Astrocyte (in vitro differentiated cells and primary cell): ENCODE results near the gene RGS17. TPM values are rescaled to one million over a fixed set of nuclear protein-coding genes. Genes with fewer than 3 reads are reported as not detected.
A peak's percentile ranks its signal among the peaks of the same experiment; 100 is the strongest.

Experiments
- DNase-seq: peaks from one replicate; pipeline ENCODE4 v3.0.0-alpha.2; 2010; ENCODE audit warnings: low read depth
- FAIRE-seq: peaks from 2 replicates; lab custom pipeline; 2011; peaks lifted over from hg19 to GRCh38; lab: Jason Lieb, UNC
- H2AFZ ChIP-seq: 2 replicates; pipeline ENCODE4 v1.6.0; 2012; ENCODE audit warnings: low read depth, low read length, inconsistent platforms
- H3K27ac ChIP-seq: 2 replicates; pipeline ENCODE4 v1.5.1; 2011; ENCODE audit warnings: low read depth, low read length, inconsistent platforms
- H3K27me3 ChIP-seq: 2 replicates; pipeline ENCODE4 v1.6.0; 2011; ENCODE audit warnings: low read length, inconsistent platforms; ENCODE audit not compliant: insufficient read depth
- H3K36me3 ChIP-seq: 2 replicates; pipeline ENCODE4 v1.5.1; 2011; ENCODE audit warnings: low read length, inconsistent platforms; ENCODE audit not compliant: insufficient read depth
- H3K4me1 ChIP-seq: 2 replicates; pipeline ENCODE4 v1.5.1; 2011; ENCODE audit warnings: low read length, inconsistent platforms; ENCODE audit not compliant: insufficient read depth
- H3K4me2 ChIP-seq: 2 replicates; pipeline ENCODE4 v1.6.0; 2012; ENCODE audit warnings: low read length, inconsistent platforms
- H3K4me3 ChIP-seq: 2 replicates; pipeline ENCODE4 v1.5.1; 2011; ENCODE audit warnings: low read depth, mild to moderate bottlenecking, low read length, inconsistent platforms; ENCODE audit not compliant: insufficient read depth
- H3K79me2 ChIP-seq: 2 replicates; pipeline ENCODE4 v1.6.0; 2012; ENCODE audit warnings: mild to moderate bottlenecking, low read length, inconsistent platforms; ENCODE audit not compliant: insufficient read depth
- H3K9ac ChIP-seq: 2 replicates; pipeline ENCODE4 v1.6.0; 2012; ENCODE audit warnings: mild to moderate bottlenecking, low read length, inconsistent platforms
- H3K9me3 ChIP-seq: 2 replicates; pipeline ENCODE4 v1.5.1; 2012; ENCODE audit warnings: low read depth, mild to moderate bottlenecking, low read length, inconsistent platforms; ENCODE audit not compliant: insufficient read depth
- H4K20me1 ChIP-seq: 2 replicates; pipeline ENCODE4 v1.6.0; 2012; ENCODE audit warnings: low read length, inconsistent platforms; ENCODE audit not compliant: insufficient read depth
- H3K27ac Mint-ChIP-seq: one replicate; pipeline ENCODE4 v1.8.0; 2021; ENCODE audit warnings: mild to moderate bottlenecking, mixed read lengths; ENCODE audit not compliant: unreplicated experiment
- H3K27me3 Mint-ChIP-seq: one replicate; pipeline ENCODE4 v1.8.0; 2021; ENCODE audit warnings: low read depth, mixed read lengths; ENCODE audit not compliant: unreplicated experiment
- H3K36me3 Mint-ChIP-seq: one replicate; pipeline ENCODE4 v1.8.0; 2021; ENCODE audit warnings: low read depth, mixed read lengths; ENCODE audit not compliant: unreplicated experiment
- H3K4me1 Mint-ChIP-seq: one replicate; pipeline ENCODE4 v1.8.0; 2021; ENCODE audit warnings: low read depth, mixed read lengths; ENCODE audit not compliant: unreplicated experiment
- H3K4me3 Mint-ChIP-seq: one replicate; pipeline ENCODE4 v1.8.0; 2021; ENCODE audit warnings: mild to moderate bottlenecking, moderate library complexity, mixed read lengths; ENCODE audit not compliant: unreplicated experiment
- H3K9me3 Mint-ChIP-seq: one replicate; pipeline ENCODE4 v1.8.0; 2021; ENCODE audit warnings: mild to moderate bottlenecking, mixed read lengths; ENCODE audit not compliant: unreplicated experiment
- CTCF ChIP-seq: IDR thresholded peaks from 2 replicates; pipeline ENCODE4 v1.5.1; 2011; ENCODE audit warnings: low read depth, mild to moderate bottlenecking, inconsistent platforms, low read length, moderate library complexity; ENCODE audit not compliant: insufficient read depth
- EZH2 ChIP-seq: IDR thresholded peaks from 2 replicates; pipeline ENCODE4 v1.6.1; 2012; ENCODE audit warnings: mild to moderate bottlenecking, low read length, inconsistent platforms; ENCODE audit not compliant: insufficient read depth
- total RNA-seq: library from RNA; stranded (reverse); gene quantifications from 2 replicates; pipeline ENCODE4 v1.2.1, GENCODE V29; 2021

Gene RGS17
- total RNA-seq, 1 donor from 2014 or later: 3.4 TPM

- H4K20me1 ChIP-seq: no peaks in the 10 kb centered on the region
- Mint-ChIP-seq H3K4me3 (no peak overlapping the region), H3K27ac (no peak overlapping the region), H3K36me3 (no peaks in the 10 kb centered on the region), H3K27me3 (no peaks in the 10 kb centered on the region), H3K9me3 (no peaks in the 10 kb centered on the region), H3K4me1 (peaks cover 9% of the 10 kb centered on the region)
- DNase-seq (no peak), FAIRE-seq (peak; percentile 87)
- H3K79me2 ChIP-seq: no peaks in the 10 kb centered on the region
- peak overlapping the region; percentile 19 for H2AFZ ChIP-seq
- H3K9ac ChIP-seq: no peak overlapping the region
- H3K4me1 ChIP-seq: no peaks in the 10 kb centered on the region
- TF ChIP-seq CTCF (peak; percentile 95), EZH2 (no peak)
- H3K27ac ChIP-seq: no peak overlapping the region
- H3K36me3 ChIP-seq: no peaks in the 10 kb centered on the region
- no peaks in the 10 kb centered on the region for H3K27me3 ChIP-seq
- H3K4me2 ChIP-seq: no peak overlapping the region
- H3K9me3 ChIP-seq: no peaks in the 10 kb centered on the region
- no peak overlapping the region for H3K4me3 ChIP-seq
Measured at GRCh38 chr6:153023977-153024708, 106.9 kb downstream of the RGS17 start.

DNA sequence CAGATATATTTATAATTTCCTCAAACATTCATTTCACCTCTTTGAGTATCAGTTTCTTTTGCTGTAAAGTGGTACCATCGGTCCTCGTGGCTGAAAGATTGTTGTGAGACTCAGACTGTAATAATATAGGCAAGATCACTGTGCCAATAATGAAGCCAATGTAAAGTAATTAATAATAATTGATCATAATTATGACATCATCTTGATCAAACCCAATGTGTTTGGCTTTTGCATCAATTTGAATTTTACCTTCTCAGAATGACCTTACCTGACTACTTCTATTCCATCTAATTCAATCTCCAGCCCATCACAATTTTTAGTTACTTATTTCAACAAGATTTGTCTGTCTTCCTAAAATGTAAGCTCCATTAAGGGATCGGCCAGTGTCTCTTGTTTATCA lies 112.7 kb downstream of the RGS17 start:
- H3K4me1 Mint-ChIP-seq: peaks cover 13% of the 10 kb centered on the region
- Histone ChIP-seq H3K36me3 (no peaks in the 10 kb centered on the region), H2AFZ (no peak overlapping the region), H3K79me2 (no peaks in the 10 kb centered on the region), H3K4me2 (no peak overlapping the region), H4K20me1 (no peaks in the 10 kb centered on the region), H3K27ac (no peak overlapping the region), H3K4me1 (no peaks in the 10 kb centered on the region), H3K27me3 (no peaks in the 10 kb centered on the region), H3K9me3 (no peaks in the 10 kb centered on the region), H3K4me3 (no peak overlapping the region), H3K9ac (no peak overlapping the region)
- no peaks in the 10 kb centered on the region for H3K27me3 Mint-ChIP-seq
- TF ChIP-seq EZH2: no peak
- no peak for TF ChIP-seq CTCF
- H3K36me3 Mint-ChIP-seq: no peaks in the 10 kb centered on the region
- FAIRE-seq: no peak
- H3K27ac Mint-ChIP-seq: no peak overlapping the region
- H3K9me3 Mint-ChIP-seq: no peaks in the 10 kb centered on the region
- DNase-seq: no peak
- no peak overlapping the region for H3K4me3 Mint-ChIP-seq

GRCh38 chr6:153016846-153017245 lies 114.2 kb downstream of the RGS17 start:
- FAIRE-seq: no peak
- no peaks in the 10 kb centered on the region for H3K9me3 Mint-ChIP-seq
- H3K4me3 Mint-ChIP-seq: no peak overlapping the region
- H3K9me3 ChIP-seq: no peaks in the 10 kb centered on the region
- H3K27ac Mint-ChIP-seq: no peak overlapping the region
- no peaks in the 10 kb centered on the region for H3K27me3 Mint-ChIP-seq
- no peaks in the 10 kb centered on the region for H3K36me3 ChIP-seq
- no peaks in the 10 kb centered on the region for H4K20me1 ChIP-seq
- H3K4me1 ChIP-seq: no peaks in the 10 kb centered on the region
- no peak overlapping the region for H2AFZ ChIP-seq
- no peaks in the 10 kb centered on the region for H3K36me3 Mint-ChIP-seq
- H3K9ac ChIP-seq: no peak overlapping the region
- H3K4me3 ChIP-seq: no peak overlapping the region
- no peak for TF ChIP-seq EZH2
- no peak for TF ChIP-seq CTCF
- H3K27ac ChIP-seq: no peak overlapping the region
- H3K4me1 Mint-ChIP-seq: peaks cover 17% of the 10 kb centered on the region
- H3K79me2 ChIP-seq: no peaks in the 10 kb centered on the region
- no peak overlapping the region for H3K4me2 ChIP-seq
- DNase-seq: no peak
- no peaks in the 10 kb centered on the region for H3K27me3 ChIP-seq
